Measurements from ENCODE around the gene TCAP.

DNA sequence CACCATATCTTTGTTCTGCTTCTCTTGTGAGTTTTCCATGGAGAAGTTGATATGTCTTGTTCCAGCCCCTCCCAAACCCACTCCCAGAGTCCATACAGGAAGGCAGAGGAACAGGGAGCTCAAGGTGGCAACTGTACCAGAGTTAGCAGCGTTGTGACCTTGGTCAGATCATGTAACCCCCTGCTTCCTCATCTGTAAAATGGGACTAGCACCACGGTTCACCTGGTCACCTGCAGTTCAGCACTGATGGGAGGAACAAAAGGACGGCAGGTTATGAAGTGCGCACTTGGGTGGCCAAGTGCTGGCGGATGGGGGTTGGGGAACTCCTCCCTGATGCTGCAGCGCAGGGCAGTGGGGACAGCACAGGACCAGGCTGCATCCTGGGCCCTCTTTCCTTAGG, 49.7 kb upstream of the TCAP start:
- TF ChIP-seq YY1 (IDR thresholded peaks at IDR 0.05; ENCODE audit: low read depth) = no peak
- TF ChIP-seq, protein P1, sequence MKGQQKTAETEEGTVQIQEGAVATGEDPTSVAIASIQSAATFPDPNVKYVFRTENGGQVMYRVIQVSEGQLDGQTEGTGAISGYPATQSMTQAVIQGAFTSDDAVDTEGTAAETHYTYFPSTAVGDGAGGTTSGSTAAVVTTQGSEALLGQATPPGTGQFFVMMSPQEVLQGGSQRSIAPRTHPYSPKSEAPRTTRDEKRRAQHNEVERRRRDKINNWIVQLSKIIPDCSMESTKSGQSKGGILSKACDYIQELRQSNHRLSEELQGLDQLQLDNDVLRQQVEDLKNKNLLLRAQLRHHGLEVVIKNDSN (IDR thresholded peaks at IDR 0.05) = no peak
- TF ChIP-seq, protein P2, sequence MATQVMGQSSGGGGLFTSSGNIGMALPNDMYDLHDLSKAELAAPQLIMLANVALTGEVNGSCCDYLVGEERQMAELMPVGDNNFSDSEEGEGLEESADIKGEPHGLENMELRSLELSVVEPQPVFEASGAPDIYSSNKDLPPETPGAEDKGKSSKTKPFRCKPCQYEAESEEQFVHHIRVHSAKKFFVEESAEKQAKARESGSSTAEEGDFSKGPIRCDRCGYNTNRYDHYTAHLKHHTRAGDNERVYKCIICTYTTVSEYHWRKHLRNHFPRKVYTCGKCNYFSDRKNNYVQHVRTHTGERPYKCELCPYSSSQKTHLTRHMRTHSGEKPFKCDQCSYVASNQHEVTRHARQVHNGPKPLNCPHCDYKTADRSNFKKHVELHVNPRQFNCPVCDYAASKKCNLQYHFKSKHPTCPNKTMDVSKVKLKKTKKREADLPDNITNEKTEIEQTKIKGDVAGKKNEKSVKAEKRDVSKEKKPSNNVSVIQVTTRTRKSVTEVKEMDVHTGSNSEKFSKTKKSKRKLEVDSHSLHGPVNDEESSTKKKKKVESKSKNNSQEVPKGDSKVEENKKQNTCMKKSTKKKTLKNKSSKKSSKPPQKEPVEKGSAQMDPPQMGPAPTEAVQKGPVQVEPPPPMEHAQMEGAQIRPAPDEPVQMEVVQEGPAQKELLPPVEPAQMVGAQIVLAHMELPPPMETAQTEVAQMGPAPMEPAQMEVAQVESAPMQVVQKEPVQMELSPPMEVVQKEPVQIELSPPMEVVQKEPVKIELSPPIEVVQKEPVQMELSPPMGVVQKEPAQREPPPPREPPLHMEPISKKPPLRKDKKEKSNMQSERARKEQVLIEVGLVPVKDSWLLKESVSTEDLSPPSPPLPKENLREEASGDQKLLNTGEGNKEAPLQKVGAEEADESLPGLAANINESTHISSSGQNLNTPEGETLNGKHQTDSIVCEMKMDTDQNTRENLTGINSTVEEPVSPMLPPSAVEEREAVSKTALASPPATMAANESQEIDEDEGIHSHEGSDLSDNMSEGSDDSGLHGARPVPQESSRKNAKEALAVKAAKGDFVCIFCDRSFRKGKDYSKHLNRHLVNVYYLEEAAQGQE (IDR thresholded peaks at IDR 0.05; ENCODE audit: low read depth) = no peak
- TF ChIP-seq CEBPB (IDR thresholded peaks at IDR 0.05) = no peak
- TF ChIP-seq ZBTB7A (IDR thresholded peaks at IDR 0.05; ENCODE audit: low read depth) = no peak
- TF ChIP-seq, protein P3, sequence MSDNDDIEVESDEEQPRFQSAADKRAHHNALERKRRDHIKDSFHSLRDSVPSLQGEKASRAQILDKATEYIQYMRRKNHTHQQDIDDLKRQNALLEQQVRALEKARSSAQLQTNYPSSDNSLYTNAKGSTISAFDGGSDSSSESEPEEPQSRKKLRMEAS (IDR thresholded peaks at IDR 0.05) = no peak
- TF ChIP-seq TEAD4 (IDR thresholded peaks at IDR 0.05) = no peak
- no peak for TF ChIP-seq EGR1 (IDR thresholded peaks at IDR 0.05)
- no peak for TF ChIP-seq CREB1 (IDR thresholded peaks at IDR 0.05; ENCODE audit: low read depth)
- TF ChIP-seq TAF1 (IDR thresholded peaks at IDR 0.05; ENCODE audit: low read depth) = no peak
- TF ChIP-seq EP300 (IDR thresholded peaks at IDR 0.05; ENCODE audit: borderline replicate concordance) = no peak
- no peak for TF ChIP-seq TCF12 (IDR thresholded peaks at IDR 0.05; ENCODE audit: low read depth)
